Upper lobe of left lung (tissue), 6 donors: ENCODE data around the gene CCDC171. TPM values are rescaled to one million over a fixed set of nuclear protein-coding genes. Genes with fewer than 3 reads are reported as not detected.

Experiments used
- ATAC-seq, 2 donors: fragments of 200-7000 bp; cut with Tn5 transposase; one replicate each; pipeline ENCODE4 v1.9.1; 2022; ENCODE audit warnings: mild to moderate bottlenecking in 2 of 2, moderate library complexity in 2 of 2; ENCODE audit not compliant: low FRiP score in 2 of 2
- DNase-seq, 2 donors: peaks; one replicate each; pipeline ENCODE4 v3.0.0-alpha.2; 2019 to 2020
- H3K27ac ChIP-seq, 4 donors: fragments of 200-600 bp; sonication (generic); one replicate each; pipeline ENCODE4 v1.5.1; 2016 to 2019
- H3K27me3 ChIP-seq, 4 donors: fragments of 200-600 bp; sonication (generic); one replicate each; pipeline ENCODE4 v1.5.1; 2017 to 2019
- H3K36me3 ChIP-seq, 4 donors: fragments of 200-600 bp; sonication (generic); one replicate each; pipeline ENCODE4 v1.5.1; 2016 to 2019
- H3K4me1 ChIP-seq, 4 donors: fragments of 200-600 bp; sonication (generic); one replicate each; pipeline ENCODE4 v1.5.1; 2018 to 2019
- H3K4me3 ChIP-seq, 4 donors: fragments of 200-600 bp; sonication (generic); one replicate each; pipeline ENCODE4 v1.5.1; 2017 to 2019; ENCODE audit warnings: mild to moderate bottlenecking in 2 of 4, moderate library complexity in 1 of 4
- H3K9me3 ChIP-seq, 4 donors: fragments of 200-600 bp; sonication (generic); one replicate each; pipeline ENCODE4 v1.5.1; 2018 to 2019
- EP300 ChIP-seq, 4 donors: sonication (generic); formaldehyde crosslinking; IDR thresholded peaks; one replicate each; pipeline ENCODE4 v1.5.1; 2017; ENCODE audit warnings: antibody characterized with exemption in 4 of 4, control low read depth in 2 of 4
- POLR2A ChIP-seq, 4 donors: fragments of 450-650 bp; IDR thresholded peaks; one replicate each; pipeline ENCODE4 v1.5.1; 2016 to 2017; ENCODE audit warnings: antibody characterized with exemption in 4 of 4, mild to moderate bottlenecking in 2 of 4
- POLR2AphosphoS5 ChIP-seq, 2 donors: sonication (generic); formaldehyde crosslinking; IDR thresholded peaks; one replicate each; pipeline ENCODE4 v1.5.1; 2017; ENCODE audit warnings: antibody characterized with exemption in 2 of 2
- WGBS, 2 donors: methylation state at CpG; one replicate each; pipeline ENCODE4 v1.1.5; 2017 to 2018; 5-methylcytosine and 5-hydroxymethylcytosine counted together
- total RNA-seq, 6 donors: library from RNA; depleted of rRNA in 4 of 6; stranded (reverse); fragments of >200 nt in 4 of 6; gene quantifications; one replicate each; pipeline versions ENCODE4 v1.1.0 to v1.2.1, GENCODE V29; 2016 to 2021
- TF ChIP-seq, protein P1 (sequence below), 6 experiments: fragments of 450-650 bp in 4 of 6; fragments of 200-600 bp in 2 of 6; sonication (generic) in 2 of 6; IDR thresholded peaks; one replicate each; pipeline ENCODE4 v1.5.1; 2016 to 2019; ENCODE audit warnings: antibody characterized with exemption in 6 of 6
- donor health status: DM: no; HTN: no; CAD: no; lungs with moderate emphysema.
- donor health status: DM: no; HTN: yes; CAD: no; lungs with severe emphysema.

Gene CCDC171
- total RNA-seq, 6 donors from 2014 or later = 2.4 to 16.8 (median 6.6) TPM

GRCh38 chr9:16000811-16001210 lies 448.0 kb downstream of the CCDC171 start:
- TF ChIP-seq EP300 (IDR thresholded peaks at IDR 0.05) = no peak
- TF ChIP-seq POLR2AphosphoS5 (IDR thresholded peaks at IDR 0.05) = no peak
- TF ChIP-seq, protein P1, sequence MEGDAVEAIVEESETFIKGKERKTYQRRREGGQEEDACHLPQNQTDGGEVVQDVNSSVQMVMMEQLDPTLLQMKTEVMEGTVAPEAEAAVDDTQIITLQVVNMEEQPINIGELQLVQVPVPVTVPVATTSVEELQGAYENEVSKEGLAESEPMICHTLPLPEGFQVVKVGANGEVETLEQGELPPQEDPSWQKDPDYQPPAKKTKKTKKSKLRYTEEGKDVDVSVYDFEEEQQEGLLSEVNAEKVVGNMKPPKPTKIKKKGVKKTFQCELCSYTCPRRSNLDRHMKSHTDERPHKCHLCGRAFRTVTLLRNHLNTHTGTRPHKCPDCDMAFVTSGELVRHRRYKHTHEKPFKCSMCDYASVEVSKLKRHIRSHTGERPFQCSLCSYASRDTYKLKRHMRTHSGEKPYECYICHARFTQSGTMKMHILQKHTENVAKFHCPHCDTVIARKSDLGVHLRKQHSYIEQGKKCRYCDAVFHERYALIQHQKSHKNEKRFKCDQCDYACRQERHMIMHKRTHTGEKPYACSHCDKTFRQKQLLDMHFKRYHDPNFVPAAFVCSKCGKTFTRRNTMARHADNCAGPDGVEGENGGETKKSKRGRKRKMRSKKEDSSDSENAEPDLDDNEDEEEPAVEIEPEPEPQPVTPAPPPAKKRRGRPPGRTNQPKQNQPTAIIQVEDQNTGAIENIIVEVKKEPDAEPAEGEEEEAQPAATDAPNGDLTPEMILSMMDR (IDR thresholded peaks at IDR 0.05) = no peak
- no peak for TF ChIP-seq POLR2A (IDR thresholded peaks at IDR 0.05)
- ATAC-seq = no peak
- 91 to 94% methylated on average over 2 of the region's 2 CpGs for WGBS, 2 donors
- Histone ChIP-seq H3K9me3 (no peaks in the 10 kb centered on the region), H3K36me3 (no peaks in the 10 kb centered on the region), H3K4me1 (no peaks in the 10 kb centered on the region), H3K4me3 (no peak overlapping the region), H3K27me3 (no peaks in the 10 kb centered on the region), H3K27ac (no peak overlapping the region)
- DNase-seq = no peak

GRCh38 chr9:16001856-16002255 lies 449.0 kb downstream of the CCDC171 start:
- no peaks in the 10 kb centered on the region for H3K36me3 ChIP-seq
- TF ChIP-seq POLR2AphosphoS5 (IDR thresholded peaks at IDR 0.05) (no peak), EP300 (IDR thresholded peaks at IDR 0.05) (no peak), POLR2A (IDR thresholded peaks at IDR 0.05) (no peak)
- TF ChIP-seq, protein P1 (IDR thresholded peaks at IDR 0.05) = no peak
- WGBS, 2 donors = 93 to 96% methylated on average over 2 of the region's 2 CpGs

GRCh38 chr9:16002816-16003215 lies 450.0 kb downstream of the CCDC171 start:
- H3K27me3 ChIP-seq = no peaks in the 10 kb centered on the region
- no peaks in the 10 kb centered on the region for H3K36me3 ChIP-seq
- no peak overlapping the region for H3K4me3 ChIP-seq
- no peak for ATAC-seq
- no peaks in the 10 kb centered on the region for H3K4me1 ChIP-seq
- WGBS, 2 donors = 87 to 90% methylated on average over 3 of the region's 3 CpGs
- no peak for DNase-seq
- TF ChIP-seq POLR2AphosphoS5 (IDR thresholded peaks at IDR 0.05) (no peak), POLR2A (IDR thresholded peaks at IDR 0.05) (no peak), EP300 (IDR thresholded peaks at IDR 0.05) (no peak)
- TF ChIP-seq, protein P1 (IDR thresholded peaks at IDR 0.05) = no peak
- H3K27ac ChIP-seq = no peak overlapping the region
- H3K9me3 ChIP-seq = no peaks in the 10 kb centered on the region

More at GRCh38 chr9:16001856-16002255, 449.0 kb downstream of the CCDC171 start:
- DNase-seq (no peak), ATAC-seq (no peak)
- Histone ChIP-seq H3K4me1 (no peaks in the 10 kb centered on the region), H3K4me3 (no peak overlapping the region), H3K27me3 (no peaks in the 10 kb centered on the region), H3K9me3 (no peaks in the 10 kb centered on the region), H3K27ac (no peak overlapping the region)

GRCh38 chr9:16003785-16004184 lies 450.9 kb downstream of the CCDC171 start:
- DNase-seq (no peak), ATAC-seq (no peak)
- Histone ChIP-seq H3K4me1 (no peaks in the 10 kb centered on the region), H3K27ac (no peak overlapping the region), H3K9me3 (no peaks in the 10 kb centered on the region), H3K4me3 (no peak overlapping the region), H3K27me3 (no peaks in the 10 kb centered on the region), H3K36me3 (no peaks in the 10 kb centered on the region)
- TF ChIP-seq, protein P1 (IDR thresholded peaks at IDR 0.05) = no peak
- TF ChIP-seq POLR2A (IDR thresholded peaks at IDR 0.05) = no peak
- no peak for TF ChIP-seq POLR2AphosphoS5 (IDR thresholded peaks at IDR 0.05)
- TF ChIP-seq EP300 (IDR thresholded peaks at IDR 0.05) = no peak
- 50 to 81% methylated on average over 5 to 6 of the region's 6 CpGs for WGBS, 2 donors

GRCh38 chr9:16004613-16005012 lies 451.8 kb downstream of the CCDC171 start:
- H3K4me3 ChIP-seq = no peak overlapping the region
- no peak for DNase-seq
- TF ChIP-seq, protein P1 (IDR thresholded peaks at IDR 0.05) = no peak
- TF ChIP-seq POLR2A (IDR thresholded peaks at IDR 0.05) (no peak), EP300 (IDR thresholded peaks at IDR 0.05) (no peak), POLR2AphosphoS5 (IDR thresholded peaks at IDR 0.05) (no peak)
- 87 to 90% methylated on average over 6 of the region's 6 CpGs for WGBS, 2 donors
- no peak for ATAC-seq
- no peaks in the 10 kb centered on the region for H3K9me3 ChIP-seq
- no peaks in the 10 kb centered on the region for H3K36me3 ChIP-seq
- no peaks in the 10 kb centered on the region for H3K4me1 ChIP-seq
- no peaks in the 10 kb centered on the region for H3K27me3 ChIP-seq
- no peak overlapping the region for H3K27ac ChIP-seq
